HepG2 (cell line): ENCODE data around the gene FGD6. TPM values are rescaled to one million over a fixed set of nuclear protein-coding genes. Genes with fewer than 3 reads are reported as not detected.

Experiments used
- ATAC-seq: fragments of 200-7000 bp; cut with Tn5 transposase; 3 replicates; pipeline ENCODE4 v1.9.1; 2020; ENCODE audit warnings: mild to moderate bottlenecking, moderate library complexity
- BruUV-seq: library from RNA; stranded (reverse); fragments of 400-500 nt; replicated peaks from 2 replicates; lab custom pipeline; 2021; lab: Mats Ljungman, UMichigan
- CTCF ChIA-PET: fragments of 300-600 bp; formaldehyde crosslinking; extraction: SDS; loops from one replicate; lab custom pipeline; 2021; ENCODE audit warnings: low total read pairs, inconsistent platforms, low intra/inter-chr PET ratio; lab: Yijun Ruan, JAX
- POLR2A ChIA-PET: fragments of 350-600 bp; sonication (Branson Sonifier 250); formaldehyde crosslinking; loops from one replicate; lab custom pipeline; 2020; ENCODE audit warnings: antibody characterized with exemption, inconsistent platforms; lab: Yijun Ruan, JAX
- DNase-seq: peaks from one replicate; pipeline ENCODE4 v3.0.0-alpha.2; 2015; ENCODE audit warnings: low spot score
- FAIRE-seq: peaks from 3 replicates; lab custom pipeline; 2011; peaks lifted over from hg19 to GRCh38; lab: Jason Lieb, UNC
- H2AFZ ChIP-seq: one replicate; pipeline ENCODE4 v1.6.1; 2011; ENCODE audit warnings: low read length, inconsistent platforms
- H3K27ac ChIP-seq: fragments of 300-600 bp; 3 replicates; pipeline ENCODE4 v1.8.0; 2011; ENCODE audit warnings: mixed run types, mild to moderate bottlenecking, mixed read lengths, low read length, inconsistent platforms; ENCODE audit not compliant: insufficient read depth; ENCODE audit errors: extremely low read length
- H3K27me3 ChIP-seq, 2 experiments: fragments of 200-600 bp in 1 of 2; 2 replicates in 1 of 2; 3 replicates in 1 of 2; pipeline versions ENCODE4 v1.6.0 to v1.8.0; 2011; ENCODE audit warnings: low read length in 2 of 2, mild to moderate bottlenecking in 2 of 2, moderate library complexity in 2 of 2, inconsistent platforms in 1 of 2; ENCODE audit not compliant: insufficient read depth in 2 of 2, control insufficient read depth in 1 of 2
- H3K36me3 ChIP-seq, 2 experiments: fragments of 200-600 bp in 1 of 2; replicated peaks in 1 of 2; 2 replicates in 1 of 2; 3 replicates in 1 of 2; pipeline versions ENCODE4 v1.5.1 to v1.8.0; 2011; ENCODE audit warnings: low read length in 2 of 2, inconsistent platforms in 1 of 2; ENCODE audit not compliant: insufficient read depth in 2 of 2, control insufficient read depth in 1 of 2
- H3K4me1 ChIP-seq: 2 replicates; pipeline ENCODE4 v1.5.1; 2012; ENCODE audit warnings: low read length, inconsistent platforms; ENCODE audit not compliant: insufficient read depth
- H3K4me2 ChIP-seq: 2 replicates; pipeline ENCODE4 v1.6.0; 2011; ENCODE audit warnings: low read depth, low read length, inconsistent platforms
- H3K4me3 ChIP-seq, 3 experiments: fragments of 200-600 bp in 1 of 3; sonication (generic), shearing (Covaris generic) in 1 of 3; replicated peaks in 1 of 3; 2 replicates each; pipeline ENCODE4 v1.5.1; 2011 to 2016; ENCODE audit warnings: low read length in 3 of 3, inconsistent platforms in 2 of 3, low read depth in 2 of 3, mild to moderate bottlenecking in 2 of 3, control low read depth in 1 of 3, mixed read lengths in 1 of 3; ENCODE audit not compliant: insufficient read depth in 1 of 3
- H3K79me2 ChIP-seq: one replicate; pipeline ENCODE4 v1.6.1; 2011; ENCODE audit warnings: low read length, inconsistent platforms; ENCODE audit not compliant: insufficient read depth
- H3K9ac ChIP-seq: 2 replicates; pipeline ENCODE4 v1.6.0; 2011; ENCODE audit warnings: mild to moderate bottlenecking, low read depth, low read length, inconsistent platforms; ENCODE audit not compliant: insufficient read depth
- H3K9me3 ChIP-seq: 2 replicates; pipeline ENCODE4 v1.5.1; 2012; ENCODE audit warnings: mild to moderate bottlenecking, low read length
- H4K20me1 ChIP-seq: 2 replicates; pipeline ENCODE4 v1.6.0; 2011; ENCODE audit warnings: inconsistent platforms, mild to moderate bottlenecking, low read length, moderate library complexity; ENCODE audit not compliant: insufficient read depth
- ATF7 ChIP-seq, 2 experiments: fragments of 450-650 bp in 1 of 2; sonication (generic) in 1 of 2; formaldehyde crosslinking in 1 of 2; IDR thresholded peaks; 2 replicates each; pipeline versions ENCODE4 v1.4.0 to v1.6.1; 2016 to 2020; ENCODE audit warnings: antibody characterized with exemption in 1 of 2, mild to moderate bottlenecking in 1 of 2, missing genetic modification reagents in 1 of 2
- CREB1 ChIP-seq, 2 experiments: fragments of 450-650 bp in 1 of 2; IDR thresholded peaks; 2 replicates each; pipeline ENCODE4 v1.6.1; 2016 to 2017; ENCODE audit warnings: control low read depth in 1 of 2, mild to moderate bottlenecking in 1 of 2, missing compliant biosample characterization in 1 of 2, missing genetic modification characterization in 1 of 2
- PCBP1 ChIP-seq: fragments of 200-400 bp; formaldehyde crosslinking; IDR thresholded peaks from 2 replicates; pipeline ENCODE4 v1.6.1; 2017; ENCODE audit warnings: mild to moderate bottlenecking, low read depth, low read length, borderline replicate concordance
- ZNF180 ChIP-seq: sonication (generic); formaldehyde crosslinking; IDR thresholded peaks from 2 replicates; pipeline ENCODE4 v1.4.0; 2020; ENCODE audit warnings: low read depth, missing genetic modification reagents, borderline replicate concordance
- ZNF501 ChIP-seq: sonication (generic); formaldehyde crosslinking; IDR thresholded peaks from 2 replicates; pipeline ENCODE4 v1.5.1; 2020; ENCODE audit warnings: mild to moderate bottlenecking, moderate library complexity, missing genetic modification reagents
- WGBS: methylation state at CpG from one replicate; pipeline ENCODE4 v1.1.6; 2017; ENCODE audit warnings: low lambda C conversion rate; 5-methylcytosine and 5-hydroxymethylcytosine counted together
- in situ Hi-C: cut with HindIII; loops from 2 replicates; pipeline ENCODE4 v1.10.0; 2017; ENCODE audit warnings: low pct_unique_long_range_greater_than_20kb; ENCODE audit not compliant: extremely low pct_ligation_motif_present
- intact Hi-C: fragments of 100-400 bp; cut with micrococcal nuclease; formaldehyde crosslinking; loops from one replicate; pipeline ENCODE4 v1.10.0; 2022; ENCODE audit not compliant: unreplicated experiment
- polyA plus RNA-seq, 8 experiments: library from polyadenylated mRNA; depleted of rRNA in 3 of 8; stranded (reverse) in 7 of 8; unstranded in 1 of 8; fragments of >200 nt; fragmentation: Illumina TruSeq in 4 of 8; extraction: Trizol in 4 of 8; gene quantifications; 2 replicates each; pipeline versions ENCODE4 v1.2.1 to v1.2.3, GENCODE V29; 2011 to 2016; ENCODE audit warnings: low read depth in 4 of 8, missing spikeins in 1 of 8, mixed read lengths in 1 of 8; ENCODE audit not compliant: insufficient read depth in 1 of 8
- total RNA-seq, 5 experiments: library from RNA; depleted of rRNA; stranded (reverse); fragments of >200 nt; fragmentation: Illumina TruSeq; extraction: Trizol; gene quantifications; 2 replicates each; pipeline ENCODE4 v1.2.3, GENCODE V29; 2016; ENCODE audit warnings: low read depth in 1 of 5

The FGD6 gene
- total and polyA plus RNA-seq, 2 of the 13 experiments (the other 11 are each of a cell fraction or from before 2014, with no cell fraction given) = 2.2 to 4.3 TPM

GRCh38 chr12:95116341-95116740 is 100.9 kb downstream of the FGD6 start (continued):
- no peak for TF ChIP-seq ZNF501 (CRISPR knock-in tag)

GRCh38 chr12:95115641-95116040 is 101.6 kb downstream of the FGD6 start:
- FAIRE-seq (no peak), ATAC-seq (no peak), DNase-seq (no peak)
- Histone ChIP-seq H3K9me3 (no peaks in the 10 kb centered on the region), H3K79me2 (no peaks in the 10 kb centered on the region), H3K4me1 (peaks cover 15% of the 10 kb centered on the region), H3K27ac (no peak overlapping the region), H3K4me3 (no peak overlapping the region), H3K36me3 (peaks cover 0 to 1% of the 10 kb centered on the region in 2 experiments; a peak in 1 of 5 replicates), H3K4me2 (no peak overlapping the region), H3K9ac (no peak overlapping the region), H2AFZ (no peak overlapping the region), H3K27me3 (no peaks in the 10 kb centered on the region), H4K20me1 (no peaks in the 10 kb centered on the region)
- TF ChIP-seq PCBP1 (no peak), CREB1 (IDR thresholded peaks at IDR 0.05) (0 out of 2 replicates have a peak, but pooled peaks have one; percentile 3), CREB1 (CRISPR knock-in tag; IDR thresholded peaks at IDR 0.05) (no peak), ZNF180 (CRISPR knock-in tag) (no peak), ATF7 (IDR thresholded peaks at IDR 0.05) (0 out of 2 replicates have a peak, but pooled peaks have one; percentile 22), ATF7 (CRISPR knock-in tag; IDR thresholded peaks at IDR 0.05) (no peak)
- ChIA-PET CTCF (interaction anchor here (4.3 kb wide), 1 partner anchor 220 kb away, joined by 50 read pairs; no protein-coding TSS in a partner anchor), POLR2A (no interaction called here)
- BruUV-seq = no TSS peak
- in situ Hi-C loops = loop anchor here (5.0 to 25.0 kb wide), 2 partner anchors 222 to 422 kb away; no protein-coding TSS in a partner anchor
- 97% methylated on average over 7 of the region's 7 CpGs for WGBS
- intact Hi-C loops = no loop called here
